Trophoblast cell (in vitro differentiated cells and primary cell): Measurements from ENCODE around the gene ZNF629.

ENCODE experiments used
- DNase-seq, 2 donors: peaks; one replicate each; pipeline ENCODE4 v3.0.0-alpha.2; 2016
- H2AFZ ChIP-seq: 2 replicates; pipeline ENCODE4 v1.6.1; 2013; ENCODE audit warnings: low read length, moderate library complexity, mild to moderate bottlenecking; ENCODE audit not compliant: insufficient read depth, poor library complexity
- H2AK5ac ChIP-seq: 2 replicates; pipeline ENCODE4 v1.6.1; 2013; ENCODE audit warnings: mild to moderate bottlenecking, low read length
- H2BK120ac ChIP-seq: 2 replicates; pipeline ENCODE4 v1.6.1; 2013; ENCODE audit warnings: low read length, mild to moderate bottlenecking, moderate library complexity; ENCODE audit not compliant: insufficient read depth, poor library complexity
- H2BK12ac ChIP-seq: 2 replicates; pipeline ENCODE4 v1.6.1; 2013; ENCODE audit warnings: mild to moderate bottlenecking, low read length, moderate library complexity
- H2BK5ac ChIP-seq: 2 replicates; pipeline ENCODE4 v1.6.1; 2013; ENCODE audit warnings: low read length, low read depth, moderate library complexity, mild to moderate bottlenecking; ENCODE audit not compliant: poor library complexity
- H3K14ac ChIP-seq: 2 replicates; pipeline ENCODE4 v1.6.1; 2013; ENCODE audit warnings: mild to moderate bottlenecking, low read length
- H3K18ac ChIP-seq: 2 replicates; pipeline ENCODE4 v1.6.1; 2013; ENCODE audit warnings: mild to moderate bottlenecking, low read length
- H3K23ac ChIP-seq: 2 replicates; pipeline ENCODE4 v1.6.1; 2013; ENCODE audit warnings: low read length
- H3K27ac ChIP-seq: 2 replicates; pipeline ENCODE4 v1.5.1; 2013; ENCODE audit warnings: low read depth, mild to moderate bottlenecking, inconsistent platforms, low read length, moderate library complexity
- H3K27me3 ChIP-seq: 2 replicates; pipeline ENCODE4 v1.6.1; 2013; ENCODE audit warnings: inconsistent platforms, mild to moderate bottlenecking, low read length, moderate library complexity; ENCODE audit not compliant: insufficient read depth
- H3K36me3 ChIP-seq, 2 experiments: 1 replicate in 1 of 2; 2 replicates in 1 of 2; pipeline ENCODE4 v1.6.1; 2013; ENCODE audit warnings: low read length in 2 of 2, mild to moderate bottlenecking in 2 of 2, moderate library complexity in 1 of 2; ENCODE audit not compliant: insufficient read depth in 2 of 2, control insufficient read depth in 1 of 2
- H3K4ac ChIP-seq: 2 replicates; pipeline ENCODE4 v1.6.1; 2013; ENCODE audit warnings: low read depth, mild to moderate bottlenecking, low read length, moderate library complexity
- H3K4me1 ChIP-seq, 2 experiments: 1 replicate in 1 of 2; 2 replicates in 1 of 2; pipeline ENCODE4 v1.6.1; 2013; ENCODE audit warnings: low read length in 2 of 2, mild to moderate bottlenecking in 2 of 2, moderate library complexity in 1 of 2; ENCODE audit not compliant: insufficient read depth in 2 of 2, control insufficient read depth in 1 of 2
- H3K4me2 ChIP-seq: 2 replicates; pipeline ENCODE4 v1.6.1; 2013; ENCODE audit warnings: inconsistent platforms, mild to moderate bottlenecking, low read length, moderate library complexity
- H3K4me3 ChIP-seq: 2 replicates; pipeline ENCODE4 v1.5.1; 2013; ENCODE audit warnings: mild to moderate bottlenecking, low read depth, low read length, inconsistent platforms
- H3K79me1 ChIP-seq: one replicate; pipeline ENCODE4 v1.6.1; 2013; ENCODE audit warnings: low read length
- H3K79me2 ChIP-seq: 2 replicates; pipeline ENCODE4 v1.6.1; 2013; ENCODE audit warnings: low read length, mild to moderate bottlenecking; ENCODE audit not compliant: control insufficient read depth, insufficient read depth, poor library complexity
- H3K9ac ChIP-seq: 2 replicates; pipeline ENCODE4 v1.6.1; 2013; ENCODE audit warnings: mild to moderate bottlenecking, low read length
- H3K9me3 ChIP-seq: 2 replicates; pipeline ENCODE4 v1.6.1; 2013; ENCODE audit warnings: low read depth, mild to moderate bottlenecking, control low read depth, inconsistent platforms, low read length; ENCODE audit not compliant: insufficient read depth
- H4K12ac ChIP-seq: 2 replicates; pipeline ENCODE4 v1.6.1; 2013; ENCODE audit warnings: low read depth, mild to moderate bottlenecking, low read length, moderate library complexity
- H4K8ac ChIP-seq: 2 replicates; pipeline ENCODE4 v1.6.1; 2013; ENCODE audit warnings: low read depth, mild to moderate bottlenecking, low read length, moderate library complexity
- H4K91ac ChIP-seq: one replicate; pipeline ENCODE4 v1.6.1; 2013; ENCODE audit warnings: low read depth, mild to moderate bottlenecking, low read length, moderate library complexity
- WGBS: extraction: QIAGEN DNeasy Blood & Tissue Kit; methylation state at CpG from one replicate; pipeline ENCODE4 v1.1.7; 2013; ENCODE audit warnings: missing lambda C conversion rate; ENCODE audit not compliant: insufficient read length, insufficient coverage; ENCODE audit errors: extremely low coverage; 5-methylcytosine and 5-hydroxymethylcytosine counted together

ZNF629 gene

GRCh38 chr16:30741461-30741914 lies 45.5 kb downstream of the ZNF629 start:
- Histone ChIP-seq H2AFZ (no peak overlapping the region), H3K27ac (peak overlapping the region; percentile 79), H2BK12ac (peak overlapping the region; percentile 90), H3K4me2 (peak overlapping the region; percentile 78), H4K12ac (peak overlapping the region; percentile 13), H3K79me1 (peaks cover 10% of the 10 kb centered on the region), H3K9me3 (no peaks in the 10 kb centered on the region), H3K23ac (no peak overlapping the region), H2AK5ac (peak overlapping the region; percentile 8), H3K27me3 (no peaks in the 10 kb centered on the region), H3K4me1 (peaks cover 9 to 22% of the 10 kb centered on the region in 2 experiments), H3K4me3 (peak overlapping the region; percentile 63), H3K79me2 (peaks cover 3% of the 10 kb centered on the region), H3K14ac (peak overlapping the region; percentile 32), H4K8ac (peak overlapping the region; percentile 13), H3K4ac (peak overlapping the region; percentile 28), H2BK120ac (peak overlapping the region; percentile 48), H3K18ac (peak overlapping the region; percentile 9), H2BK5ac (peak overlapping the region; percentile 42), H4K91ac (peak overlapping the region; percentile 65), H3K9ac (peak overlapping the region; percentile 42), H3K36me3 (peaks cover 44 to 53% of the 10 kb centered on the region in 2 experiments)
- DNase-seq = peak; percentile 96 to 99
- WGBS = no CpG with 5 or more reads among the region's 6 CpGs

DNA sequence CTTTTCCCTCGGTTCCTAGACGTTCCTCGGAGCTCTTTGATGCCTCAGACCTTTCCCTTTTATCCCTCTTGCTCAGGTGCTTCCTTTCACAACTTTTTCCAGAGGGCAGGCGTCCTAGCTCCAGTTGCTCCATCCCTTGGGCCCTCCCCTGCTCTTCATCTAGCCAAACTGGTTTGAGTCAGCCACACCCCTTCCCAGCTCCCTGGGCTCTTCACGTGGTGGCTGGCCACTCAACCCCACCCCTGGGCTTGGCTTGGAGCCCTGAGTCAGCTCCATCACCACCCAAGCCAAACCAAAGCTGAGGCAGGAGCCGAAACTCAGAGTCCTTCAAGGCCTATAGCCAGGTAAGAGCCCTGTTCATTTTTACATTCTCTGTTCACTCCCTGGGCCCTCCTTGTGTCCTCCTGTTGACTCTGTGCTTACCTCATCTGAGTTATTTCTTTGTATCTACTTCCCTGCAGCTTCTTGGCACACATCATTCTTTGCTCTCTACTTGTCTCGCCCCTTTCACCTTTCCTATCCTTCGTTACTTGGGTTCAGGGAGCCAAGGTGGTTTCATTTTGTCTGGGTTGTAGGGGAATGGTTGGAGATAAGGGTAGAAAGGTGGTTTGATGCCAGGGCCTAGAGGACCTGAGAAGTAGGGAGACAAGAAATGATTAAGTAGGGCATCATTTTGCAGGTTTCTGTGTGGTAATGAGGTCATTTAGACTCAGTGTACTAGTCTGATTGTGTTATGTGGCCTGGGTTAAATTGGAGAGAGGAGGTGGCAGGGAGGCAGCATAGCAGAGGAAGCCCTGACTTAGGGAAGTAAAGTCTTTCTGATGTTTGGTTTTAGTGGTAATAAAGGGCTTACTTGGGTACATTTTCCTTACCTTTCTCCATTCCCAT lies 46.4 kb downstream of the ZNF629 start:
- H3K4me1 ChIP-seq = peaks cover 9 to 22% of the 10 kb centered on the region in 2 experiments
- H3K79me2 ChIP-seq = peaks cover 3% of the 10 kb centered on the region
- H2BK120ac ChIP-seq = peak overlapping the region; percentile 27
- H2BK5ac ChIP-seq = peak overlapping the region; percentile 68
- peak overlapping the region; percentile 48 for H3K14ac ChIP-seq
- no peak overlapping the region for H4K12ac ChIP-seq
- peak overlapping the region; percentile 31 for H3K18ac ChIP-seq
- peaks cover 50 to 62% of the 10 kb centered on the region in 2 experiments for H3K36me3 ChIP-seq
- WGBS = no CpG with 5 or more reads among the region's 8 CpGs
- peak overlapping the region; percentile 50 for H3K4me3 ChIP-seq
- H2AFZ ChIP-seq = no peak overlapping the region
- peak overlapping the region; percentile 78 for H3K4me2 ChIP-seq
- DNase-seq = peak; percentile 97 to 98
- H4K91ac ChIP-seq = peak overlapping the region; percentile 92
- H3K79me1 ChIP-seq = peaks cover 10% of the 10 kb centered on the region
- H2AK5ac ChIP-seq = peak overlapping the region; percentile 82
- H3K27me3 ChIP-seq = no peaks in the 10 kb centered on the region
- H2BK12ac ChIP-seq = peak overlapping the region; percentile 21
- peak overlapping the region; percentile 20 for H4K8ac ChIP-seq
- peak overlapping the region; percentile 60 for H3K4ac ChIP-seq
- H3K9ac ChIP-seq = peak overlapping the region; percentile 70
- H3K27ac ChIP-seq = peak overlapping the region; percentile 79
- H3K23ac ChIP-seq = no peak overlapping the region
- H3K9me3 ChIP-seq = no peaks in the 10 kb centered on the region

DNA sequence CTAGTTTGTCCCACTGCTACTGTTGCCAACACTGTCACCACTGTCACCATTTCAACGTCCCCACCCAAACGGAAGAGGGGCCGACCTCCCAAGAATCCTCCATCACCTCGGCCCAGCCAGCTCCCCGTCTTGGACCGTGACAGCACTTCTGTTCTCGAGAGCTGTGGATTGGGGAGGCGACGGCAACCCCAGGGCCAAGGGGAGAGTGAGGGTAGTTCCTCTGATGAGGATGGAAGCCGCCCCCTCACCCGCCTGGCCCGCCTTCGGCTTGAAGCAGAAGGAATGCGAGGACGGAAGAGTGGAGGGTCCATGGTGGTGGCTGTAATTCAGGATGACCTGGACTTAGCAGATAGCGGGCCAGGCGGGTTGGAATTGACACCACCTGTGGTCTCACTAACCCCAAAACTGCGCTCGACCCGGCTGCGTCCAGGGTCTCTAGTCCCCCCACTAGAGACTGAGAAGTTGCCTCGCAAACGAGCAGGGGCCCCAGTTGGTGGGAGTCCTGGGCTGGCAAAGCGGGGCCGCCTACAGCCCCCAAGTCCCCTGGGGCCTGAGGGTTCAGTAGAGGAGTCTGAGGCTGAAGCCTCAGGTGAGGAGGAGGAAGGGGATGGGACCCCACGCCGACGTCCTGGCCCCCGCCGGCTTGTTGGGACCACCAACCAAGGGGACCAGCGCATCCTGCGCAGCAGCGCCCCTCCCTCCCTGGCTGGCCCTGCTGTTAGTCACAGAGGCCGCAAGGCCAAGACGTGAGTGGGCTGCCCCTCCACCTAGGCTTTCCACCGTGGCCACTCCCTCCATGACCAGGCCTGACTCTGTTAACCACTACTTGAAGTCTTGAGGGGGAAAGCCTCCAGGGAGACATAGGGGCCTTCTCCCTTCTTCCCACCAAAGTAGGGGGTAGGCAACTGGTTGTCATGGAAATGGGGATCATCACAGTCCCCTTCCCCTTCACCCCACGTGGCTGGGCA lies 47.7 kb downstream of the ZNF629 start:
- no peak overlapping the region for H3K14ac ChIP-seq
- no peak overlapping the region for H3K18ac ChIP-seq
- H3K36me3 ChIP-seq = peaks cover 53 to 61% of the 10 kb centered on the region in 2 experiments
- no peak overlapping the region for H2BK5ac ChIP-seq
- no peak overlapping the region for H3K4me2 ChIP-seq
- H4K12ac ChIP-seq = no peak overlapping the region
- no peak overlapping the region for H3K23ac ChIP-seq
- H3K4me3 ChIP-seq = no peak overlapping the region
- H3K27ac ChIP-seq = peak overlapping the region; percentile 48
- H3K79me2 ChIP-seq = peaks cover 3% of the 10 kb centered on the region
- no peak overlapping the region for H2BK120ac ChIP-seq
- no peak overlapping the region for H3K4ac ChIP-seq
- no peak overlapping the region for H4K91ac ChIP-seq
- H2AK5ac ChIP-seq = no peak overlapping the region
- H3K9ac ChIP-seq = no peak overlapping the region
- DNase-seq = no peak
- H3K79me1 ChIP-seq = peaks cover 10% of the 10 kb centered on the region
- H3K4me1 ChIP-seq = peaks cover 9 to 22% of the 10 kb centered on the region in 2 experiments
- H3K9me3 ChIP-seq = no peaks in the 10 kb centered on the region
- no peak overlapping the region for H2BK12ac ChIP-seq
- no peak overlapping the region for H2AFZ ChIP-seq
- WGBS = no CpG with 5 or more reads among the region's 37 CpGs
- H4K8ac ChIP-seq = no peak overlapping the region
- no peaks in the 10 kb centered on the region for H3K27me3 ChIP-seq
